HG03521 (cell line): ENCODE data around the gene TAS2R3.

Source experiments
- ATAC-seq: cut with Tn5 transposase; IDR thresholded peaks from one replicate; pipeline ENCODE4 v1.9.1; 2021; ENCODE audit warnings: mild to moderate bottlenecking, moderate library complexity; ENCODE audit not compliant: unreplicated experiment

TAS2R3 gene

DNA sequence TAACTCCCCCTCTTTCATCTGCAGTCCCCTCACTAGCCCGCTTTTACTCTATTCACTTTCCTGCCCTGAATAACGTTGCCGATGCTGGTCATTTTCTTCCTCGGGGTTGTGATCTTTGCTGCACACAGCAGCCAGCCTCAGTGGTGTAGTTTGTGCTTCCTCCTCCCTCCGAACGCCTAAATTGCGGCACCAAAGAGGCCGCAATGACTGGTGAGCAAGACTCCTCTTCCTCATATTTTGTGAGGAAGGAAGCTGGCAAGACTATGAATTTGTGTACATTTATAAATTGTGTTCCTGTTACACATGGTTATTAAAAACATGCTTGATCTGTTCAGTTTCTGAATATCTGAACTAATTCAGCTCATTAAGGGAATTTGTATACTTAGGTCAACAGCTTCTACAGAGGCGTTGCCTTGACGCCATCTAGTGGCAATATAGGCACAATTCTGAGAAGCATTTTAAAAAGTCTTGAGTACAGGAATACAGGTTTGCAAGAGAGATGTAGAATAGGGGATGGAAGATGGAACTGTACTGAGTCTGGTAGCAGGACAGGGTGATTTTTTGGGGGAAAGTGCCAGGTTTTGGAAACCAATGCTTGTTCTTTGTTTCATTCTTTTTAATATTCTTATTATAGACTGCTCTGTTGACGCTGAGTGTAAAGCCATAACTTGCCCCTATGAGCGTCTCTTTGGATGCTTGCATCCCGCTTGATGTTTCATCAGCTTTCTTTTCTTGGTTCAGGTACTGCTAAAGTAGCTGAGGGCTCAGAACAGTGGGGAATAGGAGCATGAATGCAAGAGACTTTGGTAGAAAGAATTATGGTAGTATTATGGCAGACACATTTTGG, 22.0 kb downstream of the TAS2R3 start:
- no peak for ATAC-seq

GRCh38 chr7:141788296-141788695, 24.4 kb downstream of the TAS2R3 start:
- no peak for ATAC-seq

DNA sequence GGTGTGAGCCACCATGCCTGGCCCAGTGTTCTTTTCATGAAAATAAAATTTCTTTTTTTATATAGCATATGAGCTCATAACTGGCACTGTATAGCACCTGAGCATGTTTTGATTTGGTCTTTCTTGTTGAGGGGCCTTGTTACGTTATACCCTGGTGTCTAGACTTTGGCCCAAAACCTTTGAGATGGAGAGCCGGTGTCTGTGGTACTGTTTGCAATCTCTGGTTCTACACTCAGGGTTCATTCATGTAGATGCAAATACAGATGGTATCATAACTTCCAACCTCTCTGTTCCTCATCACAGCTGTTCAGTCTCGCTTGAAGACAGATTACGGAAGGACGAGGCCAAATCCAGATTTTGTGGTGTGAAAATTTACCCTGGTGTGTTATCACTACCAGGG, 26.0 kb downstream of the TAS2R3 start, which contains the start of gene TAS2R5:
Gene TAS2R5, plus strand, starts transcription at position 301 of the 400 bp plus-strand sequence. CDS start 145 bp downstream, outside the sequence.
- ATAC-seq: no peak

DNA sequence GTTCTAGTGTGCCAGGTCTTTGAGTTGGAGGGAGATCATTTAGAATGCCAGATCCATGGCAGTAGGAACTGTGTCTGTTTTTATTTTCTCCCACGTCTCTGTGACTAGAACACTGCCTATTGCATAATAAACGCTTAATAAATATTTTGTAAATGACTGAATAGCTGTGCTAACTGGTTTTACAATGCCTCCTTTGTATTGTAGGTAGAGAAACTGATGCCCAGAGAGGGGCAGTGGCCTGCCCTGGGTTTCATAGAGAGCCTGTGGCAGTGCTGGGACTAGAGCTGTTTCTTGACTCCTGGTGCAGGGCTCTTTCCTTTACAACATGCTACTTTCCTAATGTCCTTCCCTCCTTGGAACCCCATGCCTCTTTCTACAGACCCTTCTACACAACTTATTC, 28.6 kb downstream of the TAS2R3 start:
- ATAC-seq: no peak
